Sigmoid colon (tissue), 7 donors: ENCODE results near the gene ATOH8. TPM values are rescaled to one million over a fixed set of nuclear protein-coding genes. Genes with fewer than 3 reads are reported as not detected.

ENCODE experiments used
- DNase-seq: peaks from one replicate; pipeline ENCODE4 v3.0.0-alpha.2; 2019
- H3K27ac ChIP-seq, 4 donors: fragments of 200-600 bp; sonication (generic); one replicate each; pipeline ENCODE4 v1.5.1; 2016 to 2019; ENCODE audit warnings: mild to moderate bottlenecking in 1 of 4
- H3K27me3 ChIP-seq, 3 donors: fragments of 200-600 bp; sonication (generic); one replicate each; pipeline ENCODE4 v1.5.1; 2019; ENCODE audit warnings: mild to moderate bottlenecking in 1 of 3
- H3K36me3 ChIP-seq, 4 donors: fragments of 200-600 bp; sonication (generic); one replicate each; pipeline ENCODE4 v1.5.1; 2016 to 2019
- H3K4me1 ChIP-seq, 4 donors: fragments of 200-600 bp; sonication (generic); one replicate each; pipeline ENCODE4 v1.5.1; 2017 to 2019
- H3K4me3 ChIP-seq, 4 donors: fragments of 200-600 bp; sonication (generic); one replicate each; pipeline ENCODE4 v1.5.1; 2017 to 2019; ENCODE audit warnings: mild to moderate bottlenecking in 2 of 4, moderate library complexity in 1 of 4
- H3K9me3 ChIP-seq, 4 donors: fragments of 200-600 bp in 3 of 4; sonication (generic) in 3 of 4; one replicate each; pipeline versions ENCODE4 v1.5.1 to v1.6.1; 2013 to 2019
- EP300 ChIP-seq, 4 donors: sonication (generic); formaldehyde crosslinking; IDR thresholded peaks; one replicate each; pipeline ENCODE4 v1.6.1; 2017; ENCODE audit warnings: antibody characterized with exemption in 4 of 4
- POLR2A ChIP-seq, 2 donors: fragments of 450-650 bp; IDR thresholded peaks; one replicate each; pipeline ENCODE4 v1.6.1; 2016; ENCODE audit warnings: antibody characterized with exemption in 2 of 2, mild to moderate bottlenecking in 2 of 2, moderate library complexity in 2 of 2
- POLR2AphosphoS5 ChIP-seq, 4 donors: sonication (generic); formaldehyde crosslinking; IDR thresholded peaks; one replicate each; pipeline ENCODE4 v1.6.1; 2017; ENCODE audit warnings: antibody characterized with exemption in 4 of 4
- WGBS, 2 donors: extraction: QIAGEN DNeasy Blood & Tissue Kit; methylation state at CpG; one replicate each; pipeline ENCODE4 v1.1.7; 2013; 5-methylcytosine and 5-hydroxymethylcytosine counted together
- intact Hi-C: fragments of 100-400 bp; cut with DNase I; formaldehyde crosslinking; loops from one replicate; pipeline ENCODE4 v1.15.1; 2023
- polyA plus RNA-seq, 3 donors: library from polyadenylated mRNA; stranded (reverse); fragments of 200-250 nt; gene quantifications; one replicate each; pipeline ENCODE4 v1.2.3, GENCODE V29; 2013
- total RNA-seq, 4 donors: library from RNA; depleted of rRNA; stranded (reverse); fragments of >200 nt; gene quantifications; one replicate each; pipeline ENCODE4 v1.1.0, GENCODE V29; 2016
- TF ChIP-seq, protein P1 (sequence below), 4 experiments: fragments of 450-650 bp in 3 of 4; fragments of 200-600 bp in 1 of 4; IDR thresholded peaks; one replicate each; pipeline ENCODE4 v1.5.1; 2016 to 2019; ENCODE audit warnings: antibody characterized with exemption in 4 of 4, mild to moderate bottlenecking in 3 of 4, moderate library complexity in 2 of 4
- donor health status: healthy with polysubstance abuse.
- donor health status: Bipolar disorder and iron deficiency.
- donor health status: healthy.

Gene ATOH8
- total and polyA plus RNA-seq, 7 donors: 1.6 to 20.6 (median 12.4) TPM

DNA sequence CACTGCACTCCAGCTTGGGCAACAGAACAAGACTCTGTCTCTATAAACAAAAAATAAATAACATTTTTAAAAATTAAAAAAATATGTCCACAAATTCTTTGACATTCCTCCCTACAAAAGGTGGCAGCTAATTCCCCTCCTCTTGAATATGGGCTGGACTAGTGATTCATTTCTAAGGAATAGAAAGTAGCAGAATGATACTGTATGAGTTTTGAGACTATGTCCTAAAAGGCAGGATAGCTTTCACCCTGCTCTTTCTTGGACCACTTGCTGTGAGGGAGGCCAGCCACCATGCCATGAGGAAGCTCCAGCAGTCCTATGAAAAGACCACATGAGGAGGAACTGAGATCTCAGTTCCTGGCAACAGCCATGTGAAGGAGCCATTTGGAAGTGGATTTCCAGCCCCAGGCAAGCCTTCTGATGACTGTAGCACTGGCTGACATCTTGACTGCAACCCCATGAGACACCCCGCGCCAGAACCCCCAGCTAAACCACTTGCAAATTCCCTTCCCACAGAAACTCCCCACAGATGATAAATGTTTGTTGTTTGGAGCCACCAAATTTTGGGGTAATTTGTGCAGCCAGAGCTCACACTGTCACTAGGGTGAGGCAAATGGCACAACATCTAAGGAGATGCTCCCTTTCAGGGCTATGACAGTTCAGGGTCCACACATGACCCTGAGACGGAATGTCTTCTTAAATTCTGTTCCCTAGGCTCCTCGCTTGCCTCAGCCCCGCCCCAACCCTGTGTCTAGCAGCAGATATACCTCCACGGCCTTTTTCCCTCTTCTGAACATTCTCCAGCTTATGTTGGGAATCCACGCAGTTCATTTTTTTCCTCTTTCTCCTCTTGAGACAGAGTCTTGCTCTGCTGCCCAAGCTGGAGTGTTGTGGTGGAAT, 17.1 kb upstream of the ATOH8 start:
- H3K4me3 ChIP-seq: no peak overlapping the region

DNA sequence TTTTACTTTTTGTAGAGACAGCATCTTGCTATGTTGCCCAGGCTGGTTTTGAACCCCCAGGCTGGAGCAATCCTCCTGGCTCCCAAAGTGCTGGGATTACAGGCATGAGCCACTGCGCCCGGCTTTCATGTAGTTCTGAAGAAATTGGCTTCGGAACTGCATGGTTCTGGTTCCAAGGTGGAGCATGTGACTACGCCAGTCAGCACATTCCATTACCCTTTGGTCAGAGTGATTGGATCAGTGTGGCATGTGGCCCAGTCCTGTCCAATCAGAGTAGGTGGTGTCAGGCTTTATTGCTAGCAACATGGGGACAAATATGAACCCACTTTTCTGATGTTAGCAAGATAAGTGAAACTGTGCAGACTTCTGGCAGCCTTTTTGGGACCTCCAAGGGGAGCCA, 16.3 kb upstream of the ATOH8 start:
- Histone ChIP-seq H3K9me3 (no peaks in the 10 kb centered on the region), H3K27ac (peak overlapping the region; percentile 70 to 86 (median 82)), H3K4me1 (peaks cover 0 to 62% (median 54%) of the 10 kb centered on the region in 4 donors), H3K36me3 (no peaks in the 10 kb centered on the region), H3K4me3 (no peak overlapping the region), H3K27me3 (no peaks in the 10 kb centered on the region)
- 81 to 88% methylated on average over 4 of the region's 4 CpGs for WGBS, 2 donors
- peak; percentile 96 for DNase-seq
- TF ChIP-seq EP300 (IDR thresholded peaks at IDR 0.05): peak in 2 of 4 donors; percentile 14 to 15
- TF ChIP-seq POLR2A (IDR thresholded peaks at IDR 0.05): no peak
- TF ChIP-seq POLR2AphosphoS5 (IDR thresholded peaks at IDR 0.05): peak; percentile 22 to 87 (median 56)
- intact Hi-C loops: loop anchor here (5.0 to 10.0 kb wide), 2 partner anchors 35 to 147 kb away; partner anchors contain the start of gene ST3GAL5

More for the DNA sequence above, 17.1 kb upstream of the ATOH8 start:
- intact Hi-C loops: loop anchor here (5.0 to 10.0 kb wide), 2 partner anchors 36 to 148 kb away; partner anchors contain the start of gene ST3GAL5
- TF ChIP-seq, protein P1, sequence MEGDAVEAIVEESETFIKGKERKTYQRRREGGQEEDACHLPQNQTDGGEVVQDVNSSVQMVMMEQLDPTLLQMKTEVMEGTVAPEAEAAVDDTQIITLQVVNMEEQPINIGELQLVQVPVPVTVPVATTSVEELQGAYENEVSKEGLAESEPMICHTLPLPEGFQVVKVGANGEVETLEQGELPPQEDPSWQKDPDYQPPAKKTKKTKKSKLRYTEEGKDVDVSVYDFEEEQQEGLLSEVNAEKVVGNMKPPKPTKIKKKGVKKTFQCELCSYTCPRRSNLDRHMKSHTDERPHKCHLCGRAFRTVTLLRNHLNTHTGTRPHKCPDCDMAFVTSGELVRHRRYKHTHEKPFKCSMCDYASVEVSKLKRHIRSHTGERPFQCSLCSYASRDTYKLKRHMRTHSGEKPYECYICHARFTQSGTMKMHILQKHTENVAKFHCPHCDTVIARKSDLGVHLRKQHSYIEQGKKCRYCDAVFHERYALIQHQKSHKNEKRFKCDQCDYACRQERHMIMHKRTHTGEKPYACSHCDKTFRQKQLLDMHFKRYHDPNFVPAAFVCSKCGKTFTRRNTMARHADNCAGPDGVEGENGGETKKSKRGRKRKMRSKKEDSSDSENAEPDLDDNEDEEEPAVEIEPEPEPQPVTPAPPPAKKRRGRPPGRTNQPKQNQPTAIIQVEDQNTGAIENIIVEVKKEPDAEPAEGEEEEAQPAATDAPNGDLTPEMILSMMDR (IDR thresholded peaks at IDR 0.05): no peak
- Histone ChIP-seq H3K27ac (peak overlapping the region; percentile 70 to 86 (median 82)), H3K27me3 (no peaks in the 10 kb centered on the region), H3K9me3 (no peaks in the 10 kb centered on the region), H3K4me1 (peaks cover 0 to 55% (median 47%) of the 10 kb centered on the region in 4 donors), H3K36me3 (no peaks in the 10 kb centered on the region)
- 88 to 90% methylated on average over 7 of the region's 7 CpGs for WGBS, 2 donors
- DNase-seq: no peak

DNA sequence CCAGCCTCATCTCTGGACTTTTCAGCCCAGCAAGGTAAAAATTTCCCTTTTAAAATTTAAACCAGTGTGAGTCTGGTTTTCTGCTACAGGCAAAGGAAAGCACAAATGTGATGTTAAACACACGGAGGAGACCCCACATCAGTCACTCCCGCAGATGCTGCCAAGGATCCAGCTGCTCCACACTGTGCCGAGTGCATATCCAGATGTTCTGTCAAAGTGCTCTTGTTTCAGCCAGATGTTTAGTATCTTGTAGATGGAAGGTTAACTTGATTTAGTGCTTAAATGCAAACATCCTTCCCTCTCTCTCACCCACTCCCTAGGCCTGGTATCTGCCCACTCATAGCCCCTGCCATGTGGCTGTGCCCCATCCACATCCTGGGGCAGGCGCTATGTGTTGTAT, 15.8 kb upstream of the ATOH8 start:
- TF ChIP-seq, protein P1 (IDR thresholded peaks at IDR 0.05): no peak
- TF ChIP-seq POLR2AphosphoS5 (IDR thresholded peaks at IDR 0.05): peak in 1 of 4 donors; percentile 3
- Histone ChIP-seq H3K27me3 (no peaks in the 10 kb centered on the region), H3K9me3 (no peaks in the 10 kb centered on the region), H3K36me3 (no peaks in the 10 kb centered on the region), H3K4me1 (peaks cover 0 to 67% (median 58%) of the 10 kb centered on the region in 4 donors), H3K4me3 (no peak overlapping the region), H3K27ac (peak overlapping the region; percentile 70 to 86 (median 82))
- peak; percentile 80 for DNase-seq
- 84 to 86% methylated on average over 4 of the region's 4 CpGs for WGBS, 2 donors
- intact Hi-C loops: loop anchor here (5.0 to 10.0 kb wide), 2 partner anchors 34 to 147 kb away; partner anchors contain the start of gene ST3GAL5

DNA sequence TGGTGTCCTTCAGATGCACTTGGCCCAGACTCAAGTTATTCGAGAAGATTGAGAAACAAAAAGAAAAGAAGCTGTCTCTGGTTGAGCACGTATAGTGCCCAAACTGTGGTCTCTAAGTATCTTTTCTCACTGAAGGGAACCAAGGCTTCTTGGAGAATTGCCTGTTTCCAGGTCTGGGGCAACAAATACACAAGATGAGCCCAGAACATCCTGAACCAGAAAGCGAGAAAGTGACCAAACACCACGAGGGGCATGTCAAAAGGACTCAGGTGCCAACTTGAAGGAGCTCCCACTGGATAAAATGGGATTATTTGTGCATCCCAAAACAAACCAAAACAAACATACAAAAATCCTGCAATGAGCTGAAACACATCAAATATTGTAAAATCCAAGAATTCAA, 13.6 kb upstream of the ATOH8 start:
- intact Hi-C loops: no loop called here

More for the DNA sequence above, 13.6 kb upstream of the ATOH8 start:
- no peaks in the 10 kb centered on the region for H3K27me3 ChIP-seq
- no peak for DNase-seq
- peak overlapping the region; percentile 77 to 91 (median 85) for H3K27ac ChIP-seq
- no peak for TF ChIP-seq EP300 (IDR thresholded peaks at IDR 0.05)
- no peak for TF ChIP-seq POLR2A (IDR thresholded peaks at IDR 0.05)
- TF ChIP-seq, protein P1 (IDR thresholded peaks at IDR 0.05): no peak
- TF ChIP-seq POLR2AphosphoS5 (IDR thresholded peaks at IDR 0.05): no peak
- H3K36me3 ChIP-seq: no peaks in the 10 kb centered on the region
- H3K4me3 ChIP-seq: no peak overlapping the region
- H3K9me3 ChIP-seq: no peaks in the 10 kb centered on the region
- H3K4me1 ChIP-seq: peaks cover 0 to 76% (median 69%) of the 10 kb centered on the region in 4 donors
- WGBS, 2 donors: 87 to 93% methylated on average over 4 of the region's 4 CpGs
